HCT116 (cell line): ENCODE results near the gene NLRP7.
"Not testable (repeated sequence)": the region's sequence is repeated elsewhere in the genome, so short reads cannot be mapped to it uniquely, and the experiment has no call there.

ENCODE experiments used
- FOSL1 ChIP-seq: IDR thresholded peaks from 2 replicates; pipeline ENCODE4 v1.6.1; 2012; ENCODE audit warnings: low read depth
- JUND ChIP-seq: IDR thresholded peaks from 2 replicates; pipeline ENCODE4 v1.6.1; 2012
- POLR2AphosphoS5 ChIP-seq: IDR thresholded peaks from 2 replicates; pipeline ENCODE4 v1.6.1; 2011; ENCODE audit warnings: mild to moderate bottlenecking, low read depth, low read length, moderate library complexity
- RAD21 ChIP-seq: IDR thresholded peaks from 2 replicates; pipeline ENCODE4 v1.6.1; 2012; ENCODE audit warnings: low read depth, mild to moderate bottlenecking
- SIN3A ChIP-seq: IDR thresholded peaks from 2 replicates; pipeline ENCODE4 v1.6.1; 2012; ENCODE audit warnings: low read depth
- SP1 ChIP-seq: IDR thresholded peaks from 2 replicates; pipeline ENCODE4 v1.6.1; 2012; ENCODE audit warnings: low read depth
- SRF ChIP-seq: IDR thresholded peaks from 2 replicates; pipeline ENCODE4 v1.6.1; 2012; ENCODE audit warnings: low read depth
- ZNF274 ChIP-seq: fragments of 200-500 bp; sonication (Bioruptor generic); IDR thresholded peaks from 2 replicates; pipeline ENCODE4 v1.6.1; 2014; ENCODE audit warnings: mild to moderate bottlenecking, low read depth, low read length, inconsistent platforms
- TF ChIP-seq, protein P1 (sequence below), 3 experiments: fragments of 200-600 bp in 1 of 3; sonication (generic) in 1 of 3; IDR thresholded peaks in 2 of 3; conservative IDR thresholded peaks in 1 of 3; 2 replicates each; pipeline ENCODE4 v1.5.1; 2012 to 2017; ENCODE audit warnings: low read depth in 2 of 3, low read length in 2 of 3, antibody characterized with exemption in 1 of 3, borderline replicate concordance in 1 of 3, control low read depth in 1 of 3, mild to moderate bottlenecking in 1 of 3, mixed read lengths in 1 of 3, mixed run types in 1 of 3, moderate library complexity in 1 of 3; ENCODE audit not compliant: insufficient read depth in 1 of 3
- TF ChIP-seq, protein P2 (sequence below): IDR thresholded peaks from 2 replicates; pipeline ENCODE4 v1.6.1; 2012

DNA sequence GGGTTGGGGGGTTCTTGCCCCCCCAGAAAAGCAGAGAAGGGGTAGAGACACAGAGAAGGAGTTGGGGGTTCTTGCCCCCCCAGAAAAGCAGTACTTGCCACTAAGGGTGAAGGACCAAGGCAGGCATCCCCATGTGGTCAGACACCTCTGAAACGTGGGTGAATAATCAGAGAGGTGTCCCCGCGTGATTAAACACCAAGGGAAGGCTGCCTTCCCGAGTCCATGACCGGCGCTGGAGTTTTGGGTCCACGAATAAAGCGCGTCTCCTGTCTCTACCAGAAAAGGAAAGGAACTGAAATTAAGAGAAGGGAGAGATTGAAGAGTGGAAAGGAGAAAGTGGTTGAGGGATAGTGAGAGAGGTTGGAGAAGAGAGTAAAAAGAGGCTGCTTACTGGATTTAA, 47.7 kb downstream of the NLRP7 start:
- TF ChIP-seq, protein P1, sequence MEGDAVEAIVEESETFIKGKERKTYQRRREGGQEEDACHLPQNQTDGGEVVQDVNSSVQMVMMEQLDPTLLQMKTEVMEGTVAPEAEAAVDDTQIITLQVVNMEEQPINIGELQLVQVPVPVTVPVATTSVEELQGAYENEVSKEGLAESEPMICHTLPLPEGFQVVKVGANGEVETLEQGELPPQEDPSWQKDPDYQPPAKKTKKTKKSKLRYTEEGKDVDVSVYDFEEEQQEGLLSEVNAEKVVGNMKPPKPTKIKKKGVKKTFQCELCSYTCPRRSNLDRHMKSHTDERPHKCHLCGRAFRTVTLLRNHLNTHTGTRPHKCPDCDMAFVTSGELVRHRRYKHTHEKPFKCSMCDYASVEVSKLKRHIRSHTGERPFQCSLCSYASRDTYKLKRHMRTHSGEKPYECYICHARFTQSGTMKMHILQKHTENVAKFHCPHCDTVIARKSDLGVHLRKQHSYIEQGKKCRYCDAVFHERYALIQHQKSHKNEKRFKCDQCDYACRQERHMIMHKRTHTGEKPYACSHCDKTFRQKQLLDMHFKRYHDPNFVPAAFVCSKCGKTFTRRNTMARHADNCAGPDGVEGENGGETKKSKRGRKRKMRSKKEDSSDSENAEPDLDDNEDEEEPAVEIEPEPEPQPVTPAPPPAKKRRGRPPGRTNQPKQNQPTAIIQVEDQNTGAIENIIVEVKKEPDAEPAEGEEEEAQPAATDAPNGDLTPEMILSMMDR (IDR thresholded peaks at IDR 0.05 in 2 of 3, conservative IDR thresholded peaks at IDR 0.05 in 1 of 3; ENCODE audit: borderline replicate concordance in 1 of 3, insufficient read depth in 1 of 3, low read depth in 2 of 3, low read length in 2 of 3), result not testable (repeated sequence)
- not testable (repeated sequence) for TF ChIP-seq SP1, POLR2AphosphoS5, RAD21, SIN3A, JUND, FOSL1, ZNF274, SRF
- TF ChIP-seq, protein P2, sequence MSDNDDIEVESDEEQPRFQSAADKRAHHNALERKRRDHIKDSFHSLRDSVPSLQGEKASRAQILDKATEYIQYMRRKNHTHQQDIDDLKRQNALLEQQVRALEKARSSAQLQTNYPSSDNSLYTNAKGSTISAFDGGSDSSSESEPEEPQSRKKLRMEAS, result not testable (repeated sequence)
